ENCODE results near the gene HPN.

HPN gene

GRCh38 chr19:35065574-35065973 is 24.1 kb downstream of the HPN start:
- DNase-seq: no peak

- no peak for DNase-seq
Measured at GRCh38 chr19:35066121-35066520, 24.6 kb downstream of the HPN start.

- peak; percentile 23 for DNase-seq
Measured at GRCh38 chr19:35066691-35067563, 25.4 kb downstream of the HPN start.

- no peak for DNase-seq
Measured at GRCh38 chr19:35068941-35069634, 27.6 kb downstream of the HPN start.

- no peak for DNase-seq
Measured at GRCh38 chr19:35069696-35070095, 28.2 kb downstream of the HPN start.

GRCh38 chr19:35070471-35070870 is 28.9 kb downstream of the HPN start:
- DNase-seq: no peak

GRCh38 chr19:35073516-35073915 is 32.0 kb downstream of the HPN start:
- no peak for DNase-seq

- DNase-seq: no peak
Measured at GRCh38 chr19:35073941-35074340, 32.4 kb downstream of the HPN start.

- DNase-seq: no peak
Measured at GRCh38 chr19:35074426-35075201, 33.1 kb downstream of the HPN start.

GRCh38 chr19:35075202-35076025 is 33.9 kb downstream of the HPN start:
- DNase-seq: no peak

- DNase-seq: no peak
Measured at GRCh38 chr19:35076026-35076370, 34.5 kb downstream of the HPN start.

GRCh38 chr19:35076657-35077056 is 35.1 kb downstream of the HPN start:
- DNase-seq: no peak

GRCh38 chr19:35077411-35078223 is 36.1 kb downstream of the HPN start:
- no peak for DNase-seq

- DNase-seq: no peak
Measured at GRCh38 chr19:35079826-35080225, 38.3 kb downstream of the HPN start.

GRCh38 chr19:35080613-35081170 is 39.2 kb downstream of the HPN start:
- DNase-seq: no peak

- no peak for DNase-seq
Measured at GRCh38 chr19:35081201-35081600, 39.7 kb downstream of the HPN start.

- no peak for DNase-seq
Measured at GRCh38 chr19:35083691-35084508, 42.4 kb downstream of the HPN start.

GRCh38 chr19:35084509-35084762 is 42.9 kb downstream of the HPN start:
- DNase-seq: no peak

- no peak for DNase-seq
Measured at GRCh38 chr19:35085947-35086346, 44.4 kb downstream of the HPN start.

- no peak for DNase-seq
Measured at GRCh38 chr19:35086455-35086854, 44.9 kb downstream of the HPN start.

- no peak for DNase-seq
Measured at GRCh38 chr19:35087393-35087792, 45.9 kb downstream of the HPN start.
